GOT3 (cell line): ENCODE measurements around the gene NKG7.
"Not testable (repeated sequence)": the region's sequence is repeated elsewhere in the genome, so short reads cannot be mapped to it uniquely, and the experiment has no call there.

ENCODE experiments used
- DNase-seq: peaks from one replicate; lab custom pipeline; 2025; ENCODE audit warnings: mixed read lengths; lab: John Stamatoyannopoulos, UW

NKG7 gene

GRCh38 chr19:51372649-51373504, at the start of gene NKG7:
Gene NKG7 (minus strand): TSS chr19:51372654. CDS start chr19:51372535, 119 bp downstream.
- DNase-seq: no peak

GRCh38 chr19:51422053-51422448, 49.6 kb upstream of the NKG7 start:
- DNase-seq: peak; percentile 48

- DNase-seq: no peak
Observed at GRCh38 chr19:51421229-51422052, 49.0 kb upstream of the NKG7 start.

- not testable (repeated sequence) for DNase-seq
Observed at GRCh38 chr19:51420511-51420910, 48.1 kb upstream of the NKG7 start.

GRCh38 chr19:51418707-51419106, 46.3 kb upstream of the NKG7 start:
- DNase-seq: no peak

- no peak for DNase-seq
Observed at GRCh38 chr19:51417810-51418157, 45.3 kb upstream of the NKG7 start.

- DNase-seq: no peak
Observed at GRCh38 chr19:51417107-51417809, 44.8 kb upstream of the NKG7 start, which contains the start of gene SIGLEC10. Gene SIGLEC10 (minus strand): TSS chr19:51417642. CDS start chr19:51417581, 61 bp downstream.

GRCh38 chr19:51416422-51416821, 44.0 kb upstream of the NKG7 start:
- not testable (repeated sequence) for DNase-seq

GRCh38 chr19:51415187-51415586, 42.7 kb upstream of the NKG7 start:
- no peak for DNase-seq

- DNase-seq: no peak
Observed at GRCh38 chr19:51410950-51411748, 38.7 kb upstream of the NKG7 start.

GRCh38 chr19:51407511-51408131, 35.2 kb upstream of the NKG7 start:
- no peak for DNase-seq

- no peak for DNase-seq
Observed at GRCh38 chr19:51402117-51402516, 29.7 kb upstream of the NKG7 start.

GRCh38 chr19:51399936-51400335, 27.5 kb upstream of the NKG7 start:
- DNase-seq: not testable (repeated sequence)

GRCh38 chr19:51399231-51399630, 26.8 kb upstream of the NKG7 start:
- DNase-seq: no peak

- DNase-seq: no peak
Observed at GRCh38 chr19:51398096-51398704, 25.7 kb upstream of the NKG7 start.

- not testable (repeated sequence) for DNase-seq
Observed at GRCh38 chr19:51397453-51397852, 25.0 kb upstream of the NKG7 start.

- DNase-seq: no peak
Observed at GRCh38 chr19:51396175-51396574, 23.7 kb upstream of the NKG7 start.

- DNase-seq: peak; percentile 90
Observed at GRCh38 chr19:51394050-51394836, 21.8 kb upstream of the NKG7 start.

- DNase-seq: no peak
Observed at GRCh38 chr19:51392701-51393100, 20.2 kb upstream of the NKG7 start.
